ENCODE results near the gene EMX1.

EMX1 gene

DNA sequence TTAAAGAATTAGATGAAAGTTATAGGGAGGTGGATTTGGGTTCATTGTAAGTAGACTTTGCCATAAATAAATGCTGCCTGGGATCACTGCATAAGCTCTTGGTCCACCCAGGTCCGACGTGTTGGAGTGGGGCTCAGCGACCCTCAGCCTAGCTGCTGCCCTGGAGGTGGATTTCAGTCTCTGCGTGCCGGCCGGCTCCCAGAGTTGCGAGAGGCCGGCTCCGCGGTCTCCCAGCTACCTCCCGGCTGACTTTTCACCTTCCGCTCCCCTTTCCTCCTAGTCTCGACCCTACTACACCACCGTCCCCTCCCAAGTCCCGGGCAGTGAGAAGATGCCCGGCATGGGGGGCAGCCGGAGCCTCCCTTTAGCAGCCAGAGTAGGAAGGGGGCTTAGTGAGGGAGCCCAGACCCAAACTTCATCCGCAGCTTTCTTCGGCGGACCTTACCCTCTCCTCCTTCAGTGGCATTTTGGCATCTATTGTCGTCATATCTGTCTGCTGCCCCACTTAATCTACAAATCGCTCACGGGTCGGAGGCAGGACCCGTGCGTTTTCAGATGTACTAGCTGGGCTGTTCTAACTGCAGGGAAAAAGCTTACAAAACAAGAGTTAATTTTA, 8.1 kb downstream of the EMX1 start:
- DNase-seq, result no peak

DNA sequence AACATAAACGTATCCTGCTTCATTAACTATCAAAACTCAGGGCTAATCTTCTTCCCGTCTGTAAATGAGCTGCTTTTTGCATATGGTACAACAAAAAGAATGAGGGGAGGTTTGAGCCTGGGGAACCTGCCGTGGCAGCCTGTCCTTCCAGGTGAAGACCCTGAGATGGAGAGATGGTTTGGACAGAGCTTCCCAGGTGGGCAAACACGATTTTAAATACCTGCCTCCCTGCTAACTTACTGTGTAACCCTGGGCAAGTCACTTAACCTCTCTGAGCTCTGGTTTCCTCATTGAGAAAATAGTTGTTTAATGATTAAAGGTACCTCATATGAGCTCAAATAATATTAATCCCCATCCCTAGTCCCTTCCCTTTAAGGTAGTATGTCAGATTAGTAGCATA, 9.0 kb downstream of the EMX1 start:
- DNase-seq, result no peak

DNA sequence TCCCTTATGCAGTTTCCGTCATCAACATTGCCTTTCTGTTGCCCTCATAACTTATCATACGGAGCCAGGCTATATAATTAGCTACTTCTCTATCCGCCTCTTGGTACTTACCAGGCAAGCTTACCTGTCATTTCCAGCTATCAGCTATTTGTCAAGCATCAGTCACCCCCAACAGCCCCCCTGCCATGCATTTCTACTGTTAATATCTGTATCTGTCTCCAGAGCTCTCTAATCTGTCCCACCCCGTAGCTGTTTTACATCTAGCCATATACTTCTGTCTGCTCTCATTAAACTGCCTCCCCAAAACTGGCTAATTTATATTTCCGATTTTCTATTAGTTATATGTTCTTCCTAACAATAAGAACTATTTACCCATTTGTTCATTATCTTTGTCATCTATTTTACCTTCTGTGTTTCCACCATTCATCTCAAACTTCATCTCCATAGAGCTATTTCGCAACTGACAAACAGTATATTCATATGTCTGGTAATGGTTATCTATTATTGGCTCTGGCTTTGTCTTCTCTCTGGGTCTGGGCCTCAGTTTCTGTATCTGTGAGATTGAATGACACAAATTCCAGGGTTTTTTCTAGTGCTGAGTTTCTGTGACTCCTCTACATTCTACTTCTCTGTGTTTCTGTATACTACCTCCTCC, 9.6 kb downstream of the EMX1 start:
- DNase-seq, result no peak

DNA sequence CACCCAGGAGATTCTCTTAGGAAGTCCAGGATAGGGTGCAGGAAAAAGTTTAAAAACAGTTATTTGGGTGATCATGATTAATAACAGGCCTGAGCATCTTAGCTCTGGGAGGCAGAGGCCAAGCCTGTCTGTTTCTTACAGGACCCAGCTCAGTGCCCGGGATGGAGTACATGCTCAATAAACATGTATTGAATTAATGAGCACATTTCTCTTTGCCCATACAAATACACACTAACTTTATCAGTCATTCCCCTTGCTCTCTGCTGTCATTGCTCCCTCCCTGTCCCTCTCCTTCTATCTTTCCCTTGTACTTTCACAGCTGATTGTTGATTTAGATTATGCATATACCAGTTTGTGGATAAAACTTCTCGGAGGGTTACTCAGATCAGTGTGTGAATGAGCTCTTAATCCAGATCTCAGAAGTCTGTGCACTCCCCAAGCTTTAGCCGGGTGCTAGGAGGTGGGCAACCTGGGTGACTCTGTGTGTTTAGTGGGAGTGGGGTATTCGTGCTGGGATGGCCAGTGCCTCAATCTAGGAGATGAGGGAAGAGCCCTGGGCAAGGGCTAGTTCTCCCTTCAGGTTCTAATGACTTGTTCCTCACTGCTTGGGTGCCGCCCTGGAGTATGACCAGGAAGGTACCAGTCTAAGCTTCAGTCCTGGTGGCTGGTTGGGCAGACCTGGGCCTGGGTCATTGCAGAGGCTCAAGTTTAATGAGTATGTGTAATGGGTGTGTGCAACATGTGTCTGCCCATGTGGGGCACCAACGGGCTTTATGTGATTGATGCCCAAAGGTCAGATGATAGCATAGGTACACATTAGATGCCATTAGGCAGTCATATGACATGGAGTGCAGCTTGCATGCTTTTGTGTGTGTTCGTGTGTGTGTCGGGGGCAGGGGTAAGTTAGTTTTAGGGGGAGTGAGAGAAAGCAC, 10.6 kb downstream of the EMX1 start:
- DNase-seq, result no peak

DNA sequence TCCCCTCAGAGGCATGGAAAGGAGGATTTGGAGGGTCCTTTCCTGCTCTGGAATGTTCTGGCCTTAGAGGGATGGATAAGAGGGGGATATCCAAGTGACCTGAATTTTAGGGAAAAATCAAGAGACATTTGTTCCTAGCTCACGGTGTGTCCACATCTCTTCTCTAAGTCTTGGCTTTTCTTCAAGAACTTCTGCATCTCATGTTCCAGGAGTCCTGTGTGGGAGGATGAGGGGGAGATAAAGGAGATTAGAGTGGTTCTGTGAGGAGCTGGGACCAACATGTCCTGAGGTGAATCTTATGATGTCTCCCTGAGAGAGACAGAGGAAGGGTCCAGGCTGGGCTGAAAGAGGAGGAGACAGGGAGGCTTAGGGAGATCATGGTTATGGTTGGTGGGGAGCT, 11.7 kb downstream of the EMX1 start:
- DNase-seq, result no peak

DNA sequence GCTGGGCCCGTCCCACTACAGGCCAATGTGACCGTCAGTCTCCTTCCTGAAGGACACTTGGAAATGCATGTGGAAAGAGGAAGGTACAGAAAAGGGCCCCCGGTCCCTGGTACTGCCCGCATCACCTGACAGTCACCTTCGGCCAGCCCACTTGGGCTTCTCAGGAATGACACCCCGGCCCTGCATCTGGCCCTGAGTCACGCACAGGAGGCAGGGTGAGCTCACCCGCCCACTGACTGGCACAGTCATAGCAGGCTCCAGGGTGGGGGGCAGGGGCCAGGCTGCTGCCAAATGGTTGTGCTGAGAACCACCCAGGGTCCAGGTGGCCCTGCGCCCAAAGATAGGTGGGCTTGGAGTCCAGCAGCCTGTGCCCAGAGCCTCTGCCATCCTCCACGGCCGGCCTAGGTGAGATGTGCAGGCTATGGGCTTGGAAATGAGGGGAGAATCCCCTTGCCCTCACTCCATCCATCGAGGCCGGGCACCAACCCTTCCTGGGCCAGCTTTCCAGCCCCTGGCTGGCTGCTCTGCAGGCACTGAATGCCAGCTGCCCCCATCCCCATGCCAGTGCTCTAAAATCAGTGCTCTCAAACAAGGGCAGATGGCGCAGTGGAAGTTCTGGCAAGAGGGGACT, 14.1 kb downstream of the EMX1 start:
- DNase-seq, result peak; percentile 54 to 79 (median 66)

DNA sequence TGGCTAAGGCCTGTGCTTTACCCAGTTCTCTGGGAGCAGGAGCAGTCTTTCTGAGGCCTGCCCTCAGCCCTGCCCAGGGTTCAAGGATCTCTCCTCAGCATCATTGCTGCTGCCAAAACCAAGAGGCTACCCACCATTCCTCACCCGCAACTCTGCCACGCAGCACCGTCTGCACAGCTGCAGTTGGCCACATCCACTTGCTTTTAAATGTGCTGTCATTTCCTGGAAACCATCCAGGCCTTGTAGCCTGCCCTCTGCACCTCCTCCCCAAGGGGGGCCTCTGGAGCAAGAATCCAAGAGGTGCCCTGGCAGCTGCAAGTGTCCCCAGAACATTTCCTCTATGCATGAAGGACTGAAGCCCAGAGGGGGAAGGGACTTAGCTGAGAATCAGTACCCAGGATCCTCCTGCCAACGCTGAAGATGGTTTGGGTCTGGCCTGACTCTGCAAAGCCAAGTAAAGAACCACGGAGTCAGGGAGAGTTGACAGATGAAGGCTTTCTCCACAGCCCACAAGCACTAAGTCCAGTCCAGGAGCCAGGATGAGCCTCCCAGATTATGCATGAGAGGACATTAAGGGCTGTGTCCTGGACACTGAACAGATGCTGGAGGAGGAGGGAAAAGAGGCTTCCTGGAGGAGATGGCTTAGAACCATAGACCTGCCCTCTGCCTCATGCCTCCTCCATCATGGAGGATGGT, 14.9 kb downstream of the EMX1 start:
- no peak for DNase-seq

DNA sequence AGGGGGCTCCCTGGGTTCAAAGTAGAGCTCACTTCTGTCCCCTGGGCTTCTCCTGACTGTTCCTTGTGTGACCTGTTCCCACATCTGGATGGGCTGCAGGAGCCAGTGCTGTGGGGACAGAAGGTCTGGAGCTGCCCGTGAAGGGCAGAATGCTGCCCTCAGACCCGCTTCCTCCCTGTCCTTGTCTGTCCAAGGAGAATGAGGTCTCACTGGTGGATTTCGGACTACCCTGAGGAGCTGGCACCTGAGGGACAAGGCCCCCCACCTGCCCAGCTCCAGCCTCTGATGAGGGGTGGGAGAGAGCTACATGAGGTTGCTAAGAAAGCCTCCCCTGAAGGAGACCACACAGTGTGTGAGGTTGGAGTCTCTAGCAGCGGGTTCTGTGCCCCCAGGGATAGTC, 15.5 kb downstream of the EMX1 start:
- no peak for DNase-seq

DNA sequence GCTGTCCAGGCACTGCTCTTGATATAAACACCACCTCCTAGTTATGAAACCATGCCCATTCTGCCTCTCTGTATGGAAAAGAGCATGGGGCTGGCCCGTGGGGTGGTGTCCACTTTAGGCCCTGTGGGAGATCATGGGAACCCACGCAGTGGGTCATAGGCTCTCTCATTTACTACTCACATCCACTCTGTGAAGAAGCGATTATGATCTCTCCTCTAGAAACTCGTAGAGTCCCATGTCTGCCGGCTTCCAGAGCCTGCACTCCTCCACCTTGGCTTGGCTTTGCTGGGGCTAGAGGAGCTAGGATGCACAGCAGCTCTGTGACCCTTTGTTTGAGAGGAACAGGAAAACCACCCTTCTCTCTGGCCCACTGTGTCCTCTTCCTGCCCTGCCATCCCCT, 15.9 kb downstream of the EMX1 start:
- DNase-seq, result no peak

DNA sequence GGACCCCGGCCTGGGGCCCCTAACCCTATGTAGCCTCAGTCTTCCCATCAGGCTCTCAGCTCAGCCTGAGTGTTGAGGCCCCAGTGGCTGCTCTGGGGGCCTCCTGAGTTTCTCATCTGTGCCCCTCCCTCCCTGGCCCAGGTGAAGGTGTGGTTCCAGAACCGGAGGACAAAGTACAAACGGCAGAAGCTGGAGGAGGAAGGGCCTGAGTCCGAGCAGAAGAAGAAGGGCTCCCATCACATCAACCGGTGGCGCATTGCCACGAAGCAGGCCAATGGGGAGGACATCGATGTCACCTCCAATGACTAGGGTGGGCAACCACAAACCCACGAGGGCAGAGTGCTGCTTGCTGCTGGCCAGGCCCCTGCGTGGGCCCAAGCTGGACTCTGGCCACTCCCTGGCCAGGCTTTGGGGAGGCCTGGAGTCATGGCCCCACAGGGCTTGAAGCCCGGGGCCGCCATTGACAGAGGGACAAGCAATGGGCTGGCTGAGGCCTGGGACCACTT, 16.4 kb downstream of the EMX1 start:
- no peak for DNase-seq

DNA sequence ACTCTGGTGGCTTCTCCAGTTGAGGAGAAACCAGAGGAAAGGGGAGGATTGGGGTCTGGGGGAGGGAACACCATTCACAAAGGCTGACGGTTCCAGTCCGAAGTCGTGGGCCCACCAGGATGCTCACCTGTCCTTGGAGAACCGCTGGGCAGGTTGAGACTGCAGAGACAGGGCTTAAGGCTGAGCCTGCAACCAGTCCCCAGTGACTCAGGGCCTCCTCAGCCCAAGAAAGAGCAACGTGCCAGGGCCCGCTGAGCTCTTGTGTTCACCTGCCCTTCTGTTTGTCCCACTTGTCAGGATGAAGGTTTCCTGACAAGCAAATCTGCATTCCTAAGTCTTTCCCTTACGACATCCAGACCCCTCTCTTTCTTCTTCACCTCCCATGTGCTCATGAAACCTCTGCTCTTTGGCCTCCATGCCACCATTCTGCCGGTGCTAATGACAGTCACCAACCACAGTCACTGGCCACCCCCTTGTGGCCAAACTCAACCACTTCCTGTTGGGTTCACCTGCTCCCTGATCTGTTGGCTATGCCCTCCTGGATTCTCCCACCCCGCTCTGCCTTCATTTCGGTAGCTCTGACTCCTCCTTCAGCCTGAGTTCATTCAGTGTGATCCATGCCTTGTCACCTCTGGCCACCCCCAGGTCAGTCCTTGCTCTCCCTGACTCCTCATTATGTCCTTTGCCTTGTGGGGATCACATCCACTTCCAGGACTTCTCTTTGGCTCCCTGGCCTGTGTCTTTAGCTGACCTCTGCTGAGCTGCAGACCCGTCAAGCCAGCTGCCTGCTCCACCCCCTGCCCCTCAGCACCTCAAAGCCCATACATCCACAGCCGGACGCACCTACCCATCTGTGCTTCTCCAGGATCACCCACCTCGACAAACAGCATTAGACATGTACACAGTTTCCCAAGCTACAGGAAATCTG, 17.6 kb downstream of the EMX1 start:
- DNase-seq, result peak; percentile 21 to 52 (median 36)

DNA sequence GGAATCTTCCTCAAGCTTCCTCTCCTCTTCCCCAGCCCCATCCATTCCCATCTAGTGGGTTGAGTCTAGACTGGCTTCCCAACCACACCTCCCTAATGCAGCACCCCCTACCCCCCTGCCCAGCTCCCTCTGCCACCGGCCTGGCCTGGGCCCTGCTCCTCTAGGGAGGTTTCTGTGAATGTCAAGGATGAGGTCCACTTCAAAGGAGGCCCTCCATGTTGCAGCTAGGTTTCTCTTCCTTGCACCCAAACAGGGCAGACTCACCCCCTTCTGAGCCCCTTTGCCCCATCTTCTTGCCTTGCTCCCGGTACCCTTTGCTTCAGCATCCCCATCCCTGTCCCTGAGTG, 18.3 kb downstream of the EMX1 start:
- no peak for DNase-seq

DNA sequence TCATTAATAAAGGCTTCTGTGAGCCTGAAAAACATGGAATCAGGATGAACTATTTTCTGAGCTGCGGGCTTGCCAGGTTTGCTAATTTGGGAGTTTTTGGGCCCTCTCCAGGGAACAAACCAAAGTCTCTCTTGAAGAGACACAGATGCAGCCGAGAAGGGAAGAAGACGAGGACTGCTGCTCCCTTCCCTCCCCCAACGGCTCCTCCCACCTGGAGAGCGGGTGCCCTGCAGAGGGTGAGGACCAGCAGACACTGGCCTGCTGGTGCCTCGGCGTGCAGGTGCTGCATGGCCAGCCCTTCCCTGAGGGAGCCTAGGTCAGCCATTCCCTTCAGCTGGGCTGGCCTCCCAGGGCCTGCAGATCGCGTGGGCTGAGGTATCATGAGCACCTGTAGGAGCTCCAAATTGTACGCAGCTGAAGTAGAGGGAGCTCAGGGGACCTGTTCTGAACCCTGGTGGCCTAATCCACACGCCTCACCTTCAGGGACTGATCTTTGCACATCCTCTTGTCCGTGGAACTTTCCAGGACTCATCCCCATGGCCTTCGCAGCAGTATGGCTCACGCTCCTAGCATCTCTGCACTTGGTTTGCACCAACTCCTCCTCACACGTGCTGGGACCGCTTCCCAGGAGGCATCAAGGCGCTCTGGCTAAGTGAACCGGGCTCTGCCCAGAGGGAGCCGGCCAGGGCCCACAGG, 19.5 kb downstream of the EMX1 start:
- no peak for DNase-seq

DNA sequence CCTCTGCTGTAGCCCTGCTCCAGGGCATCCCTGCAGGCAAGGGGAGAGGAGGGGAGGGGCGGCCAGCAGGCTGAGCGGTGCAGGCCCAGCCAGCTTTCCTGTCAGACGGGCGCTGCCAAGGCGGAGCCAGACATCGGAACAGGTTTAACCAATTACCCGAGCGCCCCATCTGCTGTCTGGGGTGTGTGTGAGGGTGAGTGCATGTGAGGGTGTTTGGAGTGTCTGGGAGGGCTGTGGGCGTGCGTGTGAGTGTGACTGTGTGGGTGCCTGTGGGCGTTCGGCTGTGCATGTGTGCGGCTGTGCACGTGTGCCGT, 20.0 kb downstream of the EMX1 start:
- no peak for DNase-seq

DNA sequence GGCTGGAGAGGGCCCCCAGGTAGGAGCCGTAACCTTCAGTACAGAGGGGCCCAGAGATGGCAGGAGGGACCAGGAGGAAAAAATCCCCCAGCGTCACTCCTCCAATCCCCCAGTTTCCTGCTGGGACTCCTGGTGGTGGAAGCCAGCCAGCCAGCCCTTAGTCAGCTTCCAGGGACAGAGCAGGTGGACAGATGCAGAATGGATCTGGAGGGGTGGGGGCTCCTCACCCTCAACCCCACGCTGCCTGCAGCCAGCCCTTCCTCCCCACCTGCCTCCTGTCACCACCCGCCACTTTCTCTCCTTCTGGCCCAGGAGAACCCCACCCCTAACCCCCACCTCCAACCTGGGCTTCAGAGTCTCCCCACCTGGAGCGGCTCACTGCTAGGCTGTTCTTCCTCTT, 21.1 kb downstream of the EMX1 start:
- DNase-seq, result no peak

DNA sequence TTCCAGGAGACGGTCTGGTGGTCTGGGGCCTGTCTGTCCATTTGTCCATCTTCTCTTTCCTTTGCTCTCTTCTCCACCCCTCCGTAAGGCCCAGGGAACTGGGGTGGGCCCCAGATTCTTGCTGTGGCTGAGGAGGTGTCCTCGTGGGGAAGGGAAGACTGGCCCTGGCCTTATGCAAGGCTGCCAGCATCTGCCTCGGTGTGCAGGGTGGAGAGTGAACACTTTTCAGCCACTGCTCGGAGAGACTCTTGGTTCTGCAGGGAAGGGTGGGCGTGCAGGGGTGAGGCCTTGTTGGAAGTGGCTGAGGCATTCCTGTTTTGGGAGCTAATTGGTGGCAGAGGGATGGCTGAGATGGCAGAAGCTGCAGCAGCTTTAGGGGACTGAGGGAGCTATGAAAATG, 23.0 kb downstream of the EMX1 start:
- no peak for DNase-seq

DNA sequence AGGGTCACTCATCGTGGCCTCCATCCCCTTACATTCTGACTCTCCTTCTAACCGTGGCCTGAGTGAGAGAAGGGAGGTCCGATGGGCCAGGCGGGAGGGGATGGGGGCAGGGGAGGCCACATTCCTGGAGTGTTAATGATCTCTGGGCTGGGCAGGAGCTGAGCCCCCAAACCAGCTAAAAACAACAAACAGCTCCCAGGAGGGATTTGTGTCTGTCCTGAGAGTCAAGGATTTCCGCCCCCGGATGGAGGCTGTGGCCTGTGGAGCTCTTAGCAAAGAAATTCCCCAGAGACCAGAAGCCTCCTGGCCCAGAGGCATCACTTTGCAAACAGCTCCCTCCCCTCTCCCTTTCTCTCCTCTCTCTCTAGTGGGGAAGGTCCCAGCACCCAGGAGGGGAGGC, 23.5 kb downstream of the EMX1 start:
- no peak for DNase-seq

DNA sequence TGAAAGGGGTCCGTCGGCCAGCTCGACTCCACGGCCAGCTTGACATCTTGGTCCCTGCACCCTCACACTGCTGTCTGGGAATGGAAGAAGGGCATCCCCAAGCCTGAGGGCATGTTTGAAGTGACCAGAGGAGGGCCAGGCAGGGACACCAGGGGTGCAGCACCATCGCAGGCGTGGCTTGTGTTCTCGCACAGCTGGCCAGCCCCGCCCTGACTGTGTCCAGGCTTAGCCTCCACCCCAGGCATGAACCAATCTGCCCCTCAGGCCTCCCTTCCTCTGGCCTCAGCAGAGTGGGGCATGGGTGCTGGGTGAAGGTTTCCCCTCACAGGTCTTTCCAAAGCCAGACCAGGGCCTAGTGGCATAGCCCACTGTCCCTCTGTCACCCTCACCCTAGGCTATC, 25.0 kb downstream of the EMX1 start:
- DNase-seq, result no peak

DNA sequence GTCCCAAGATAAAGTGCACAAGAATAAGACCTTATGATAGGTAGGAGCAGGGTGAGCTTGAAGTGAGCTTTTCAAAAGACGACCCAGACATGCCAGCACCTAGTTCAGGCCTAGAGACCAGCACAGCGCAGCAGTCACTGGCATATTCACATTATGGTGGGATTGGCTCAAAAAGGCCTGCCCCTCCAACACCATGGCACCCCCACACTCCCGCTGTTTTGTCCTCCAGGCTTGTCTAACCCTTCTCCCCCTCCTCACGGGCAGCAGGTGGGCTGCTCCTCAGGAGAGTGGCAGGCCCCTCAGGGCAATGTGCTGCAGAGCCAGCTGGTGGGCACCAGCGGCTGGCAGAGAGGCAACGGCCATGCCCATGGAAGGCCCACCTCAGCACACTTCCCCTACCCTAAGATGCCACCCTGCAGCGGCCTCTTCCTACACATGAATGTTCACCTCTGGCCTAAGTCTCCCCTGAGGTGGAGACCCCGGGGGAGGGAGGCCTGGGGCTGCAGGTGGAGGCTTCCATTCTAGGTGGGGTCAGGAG, 25.6 kb downstream of the EMX1 start:
- DNase-seq, result no peak

DNA sequence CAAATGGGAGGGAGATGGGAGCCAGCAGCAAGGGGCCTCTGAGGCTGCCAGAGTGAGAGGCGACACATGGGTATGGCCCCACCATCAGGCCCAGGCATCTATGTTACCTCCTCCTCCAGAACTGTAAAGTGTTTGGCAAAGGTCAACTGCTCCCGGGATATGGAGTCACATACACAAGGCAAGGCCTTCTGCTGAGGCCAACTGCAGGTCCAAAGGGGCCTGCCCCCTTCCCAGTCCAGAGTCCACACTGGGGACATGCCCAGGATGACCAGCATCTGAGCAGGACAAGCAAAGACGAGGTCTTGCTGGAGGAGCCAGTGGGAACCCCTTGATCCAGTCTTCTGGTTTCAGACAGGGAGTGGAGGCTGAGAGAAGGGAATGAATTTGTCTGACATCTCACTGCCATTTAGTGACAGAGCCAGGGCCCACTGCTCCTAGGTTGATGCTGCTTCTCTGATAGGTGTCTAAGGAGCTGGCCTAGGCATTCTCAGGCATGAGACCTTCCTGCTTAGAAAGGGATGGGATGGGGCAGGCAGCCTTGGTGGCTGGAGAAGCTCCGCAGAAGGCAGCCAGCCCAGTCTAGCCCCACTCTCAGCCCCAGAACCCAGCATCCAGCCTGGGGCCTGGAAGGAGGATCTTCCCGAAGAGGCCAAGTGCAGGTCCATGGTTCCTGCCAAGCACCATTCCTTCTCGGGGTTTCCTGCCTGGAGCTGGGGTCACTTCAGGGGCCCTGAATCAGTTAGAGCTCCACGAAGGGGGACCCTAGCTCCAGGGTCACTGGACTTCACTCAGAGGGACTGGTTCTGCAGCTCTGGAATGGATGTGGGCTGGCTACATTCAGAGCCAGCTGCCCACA, 26.4 kb downstream of the EMX1 start:
- no peak for DNase-seq
